ENCODE measurements around the gene FAM98B. TPM values are rescaled to one million over a fixed set of nuclear protein-coding genes. Genes with fewer than 3 reads are reported as not detected.

Gene FAM98B
- total RNA-seq, 1 experiment from 2014 or later: 50.0 TPM

- H3K23me2 ChIP-seq (ENCODE audit: insufficient read length, low read depth, low read length, poor library complexity, severe bottlenecking): no peaks in the 10 kb centered on the region
- Mint-ChIP-seq H3K27ac (no peak overlapping the region), H3K36me3 (ENCODE audit: insufficient read depth in 1 of 3, low read depth in 3 of 3) (peaks cover 3 to 28% (median 24%) of the 10 kb centered on the region in 3 experiments; a peak in 6 of 7 replicates), H3K4me3 (no peak overlapping the region), H3K9me3 (no peaks in the 10 kb centered on the region), H3K27me3 (ENCODE audit: low read depth) (no peaks in the 10 kb centered on the region), H3K4me1 (no peaks in the 10 kb centered on the region)
- H2BK20ac ChIP-seq (ENCODE audit: low read depth, low read length, poor library complexity, severe bottlenecking): no peak overlapping the region
- H3K4ac ChIP-seq (ENCODE audit: low read depth, low read length): no peak overlapping the region
- H3K4me2 ChIP-seq (ENCODE audit: insufficient read depth, insufficient read length, low read length): no peak overlapping the region
- no peaks in the 10 kb centered on the region for H3K79me2 ChIP-seq (ENCODE audit: insufficient read depth, low read length)
- no peaks in the 10 kb centered on the region for H3K27me3 ChIP-seq (ENCODE audit: insufficient read depth, low read length)
- H3K9ac ChIP-seq (ENCODE audit: extremely low read depth, insufficient read length, low read length): no peak overlapping the region
- H3K4me1 ChIP-seq (ENCODE audit: insufficient read depth, low read length): no peaks in the 10 kb centered on the region
- H4K5ac ChIP-seq (ENCODE audit: insufficient read length, low read depth, low read length): no peak overlapping the region
- H3K23ac ChIP-seq (ENCODE audit: insufficient read length, low read depth, low read length): no peak overlapping the region
- no peak overlapping the region for H3K14ac ChIP-seq (ENCODE audit: insufficient read depth, low read length)
- no peak overlapping the region for H2BK15ac ChIP-seq (ENCODE audit: low read depth, low read length)
- H2AK5ac ChIP-seq (ENCODE audit: insufficient read length, low read length): no peak overlapping the region
- no peak overlapping the region for H3T11ph ChIP-seq (ENCODE audit: low read length)
- H3K9me3 ChIP-seq (ENCODE audit: control insufficient read depth, low read depth, low read length): no peaks in the 10 kb centered on the region
- no peak for DNase-seq
- WGBS (ENCODE audit: extremely low coverage, insufficient read length, low lambda C conversion rate): no CpG with 5 or more reads among the region's 3 CpGs
- H2BK12ac ChIP-seq (ENCODE audit: insufficient read length, low read depth, low read length): no peak overlapping the region
- H2BK120ac ChIP-seq (ENCODE audit: low read depth, low read length, poor library complexity, severe bottlenecking): no peak overlapping the region
- H2AFZ ChIP-seq (ENCODE audit: low read length): no peak overlapping the region
- no peak overlapping the region for H3K18ac ChIP-seq (ENCODE audit: insufficient read length, low read depth, low read length)
- H2BK5ac ChIP-seq (ENCODE audit: insufficient read length, low read length): no peak overlapping the region
- H4K20me1 ChIP-seq (ENCODE audit: control insufficient read depth, insufficient read depth, insufficient read length): no peaks in the 10 kb centered on the region
- H3K79me1 ChIP-seq (ENCODE audit: insufficient read depth, low read depth, low read length, poor library complexity, severe bottlenecking): no peaks in the 10 kb centered on the region
- TF ChIP-seq CTCF (conservative IDR thresholded peaks at IDR 0.05): no peak
- H3K56ac ChIP-seq (ENCODE audit: insufficient read length, low read depth, low read length): no peak overlapping the region
- H3K27ac ChIP-seq (ENCODE audit: insufficient read length, low read depth, low read length): no peak overlapping the region
- H4K8ac ChIP-seq (replicated peaks; ENCODE audit: insufficient read length, low read depth, low read length): no peak overlapping the region
- no peak overlapping the region for H4K91ac ChIP-seq (ENCODE audit: insufficient read length, low read depth, low read length)
Measured at GRCh38 chr15:38481761-38482160, 27.8 kb downstream of the FAM98B start.

Measured in H9 (cell line).